ENCODE measurements around the gene UBA6. TPM values are rescaled to one million over a fixed set of nuclear protein-coding genes. Genes with fewer than 3 reads are reported as not detected.

The UBA6 gene
- total and polyA plus RNA-seq, 2 of the 4 experiments (the other 2 are of a cell fraction), result 29.2 to 268 TPM

DNA sequence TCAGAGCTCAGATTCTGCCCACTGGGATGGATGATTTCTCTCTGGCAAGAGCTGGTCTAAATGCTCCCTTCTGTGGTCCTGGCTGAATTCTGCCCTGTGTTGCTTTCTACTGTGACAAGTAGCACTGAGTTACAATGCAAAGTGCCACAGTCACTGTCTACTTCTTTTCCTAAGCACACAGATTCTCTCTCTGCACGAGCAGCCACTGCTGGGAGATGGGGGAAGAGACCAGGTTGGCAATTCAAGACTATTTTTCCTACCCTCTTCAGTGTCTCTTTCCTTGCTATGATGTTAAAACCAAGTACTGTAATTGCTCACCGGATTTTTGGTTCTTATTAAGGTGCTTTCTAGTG, 97.0 kb downstream of the UBA6 start:
- intact Hi-C loops (cut with micrococcal nuclease) (no loop called here), in situ Hi-C loops (cut with MboI; ENCODE audit: low sequenced_read_pairs) (no loop called here), dilution Hi-C loops (cut with HindIII; ENCODE audit: low sequenced_read_pairs, unreplicated experiment) (no loop called here)
- H3K27me3 ChIP-seq (ENCODE audit: control insufficient read depth, insufficient read depth, low read length), result no peaks in the 10 kb centered on the region
- no peak for ATAC-seq (ENCODE audit: low read depth)
- TF ChIP-seq RFX5 (IDR thresholded peaks at IDR 0.05; ENCODE audit: low read depth, low read length) (no peak), CHD1 (IDR thresholded peaks at IDR 0.05; ENCODE audit: low read depth, low read length) (no peak), POLR2A (IDR thresholded peaks at IDR 0.05; ENCODE audit: low read depth, low read length) (no peak), RAD21 (IDR thresholded peaks at IDR 0.05; ENCODE audit: low read length) (no peak), MXI1 (IDR thresholded peaks at IDR 0.05; ENCODE audit: borderline replicate concordance, low read depth, low read length) (no peak), FOS (IDR thresholded peaks at IDR 0.05; ENCODE audit: low read depth, low read length) (no peak), CEBPB (IDR thresholded peaks at IDR 0.05; ENCODE audit: low read depth, low read length) (no peak), BHLHE40 (IDR thresholded peaks at IDR 0.05; ENCODE audit: low read depth, low read length) (no peak), MAFK (IDR thresholded peaks at IDR 0.05; ENCODE audit: low read depth, low read length) (no peak)
- WGBS, 2 experiments (ENCODE audit: extremely low coverage in 2 of 2, insufficient read length in 1 of 2), result no CpG with 5 or more reads among the region's 2 CpGs
- no peak overlapping the region for H3K14ac ChIP-seq (replicated peaks; ENCODE audit: low read depth, low read length)
- no peaks in the 10 kb centered on the region for H3K9me3 ChIP-seq (ENCODE audit: control insufficient read depth, insufficient read depth, low read length)
- H2BK120ac ChIP-seq (ENCODE audit: low read depth, low read length), result no peak overlapping the region
- CTCF ChIA-PET, result interaction anchor here (0.7 kb wide), 1 partner anchor 207 kb away, joined by 3 read pairs; no protein-coding TSS in a partner anchor
- no peaks in the 10 kb centered on the region for H3K4me1 ChIP-seq (ENCODE audit: control insufficient read depth, insufficient read depth, low read length)
- no peak overlapping the region for H4K8ac ChIP-seq (ENCODE audit: low read depth in 2 of 2, low read length in 2 of 2)
- H2BK5ac ChIP-seq (ENCODE audit: low read depth, low read length, poor library complexity, severe bottlenecking), result no peak overlapping the region
- no peak overlapping the region for H2AFZ ChIP-seq (replicated peaks; ENCODE audit: low read length, poor library complexity)
- H3K23ac ChIP-seq (ENCODE audit: low read depth, low read length), result no peak overlapping the region
- H2BK15ac ChIP-seq (ENCODE audit: low read depth, low read length), result no peak overlapping the region
- H4K91ac ChIP-seq (ENCODE audit: insufficient read depth, low read depth, low read length), result no peak overlapping the region
- no peak overlapping the region for H3K4ac ChIP-seq (ENCODE audit: low read depth, low read length)
- no peak overlapping the region for H3K27ac ChIP-seq (ENCODE audit: insufficient read depth, low read length)
- H4K20me1 ChIP-seq (ENCODE audit: insufficient read depth, low read length), result no peaks in the 10 kb centered on the region
- no peak overlapping the region for H2BK20ac ChIP-seq (ENCODE audit: low read depth, low read length)
- H3K56ac ChIP-seq (ENCODE audit: extremely low read depth, insufficient read depth, low read length), result no peak overlapping the region
- no peaks in the 10 kb centered on the region for H3K9me1 ChIP-seq (ENCODE audit: insufficient read depth, low read length)
- H3K36me3 ChIP-seq (ENCODE audit: control insufficient read depth, insufficient read depth, low read length), result no peaks in the 10 kb centered on the region
- H3K18ac ChIP-seq (ENCODE audit: low read depth, low read length), result no peak overlapping the region
- H3K9ac ChIP-seq (ENCODE audit: low read depth, low read length), result no peak overlapping the region
- no peak overlapping the region for H3K4me2 ChIP-seq (ENCODE audit: low read depth, low read length)
- H2AK9ac ChIP-seq (replicated peaks; ENCODE audit: low read depth, low read length, poor library complexity), result no peak overlapping the region
- no peaks in the 10 kb centered on the region for H3K79me1 ChIP-seq (ENCODE audit: low read depth in 1 of 2, low read length in 2 of 2)
- no peak overlapping the region for H2AK5ac ChIP-seq (ENCODE audit: low read depth, low read length)
- no peak overlapping the region for H4K5ac ChIP-seq (ENCODE audit: low read depth, low read length)
- DNase-seq, result no peak
- no TSS peak for BruUV-seq (replicated peaks)
- POLR2A ChIA-PET (ENCODE audit: unreplicated experiment), result no interaction called here
- H3K4me3 ChIP-seq (ENCODE audit: insufficient read depth, low read depth, low read length), result no peak overlapping the region
